HepG2 (cell line): ENCODE data around the gene SRRT. TPM values are rescaled to one million over a fixed set of nuclear protein-coding genes. Genes with fewer than 3 reads are reported as not detected.

ENCODE experiments used
- ATAC-seq: fragments of 200-7000 bp; cut with Tn5 transposase; 3 replicates; pipeline ENCODE4 v1.9.1; 2020; ENCODE audit warnings: mild to moderate bottlenecking, moderate library complexity
- BruUV-seq: library from RNA; stranded (reverse); fragments of 400-500 nt; replicated peaks from 2 replicates; lab custom pipeline; 2021; lab: Mats Ljungman, UMichigan
- CTCF ChIA-PET: fragments of 300-600 bp; formaldehyde crosslinking; extraction: SDS; loops from one replicate; lab custom pipeline; 2021; ENCODE audit warnings: low total read pairs, inconsistent platforms, low intra/inter-chr PET ratio; lab: Yijun Ruan, JAX
- POLR2A ChIA-PET: fragments of 350-600 bp; sonication (Branson Sonifier 250); formaldehyde crosslinking; loops from one replicate; lab custom pipeline; 2020; ENCODE audit warnings: antibody characterized with exemption, inconsistent platforms; lab: Yijun Ruan, JAX
- DNase-seq: peaks from one replicate; pipeline ENCODE4 v3.0.0-alpha.2; 2015; ENCODE audit warnings: low spot score
- FAIRE-seq: peaks from 3 replicates; lab custom pipeline; 2011; peaks lifted over from hg19 to GRCh38; lab: Jason Lieb, UNC
- H2AFZ ChIP-seq: one replicate; pipeline ENCODE4 v1.6.1; 2011; ENCODE audit warnings: low read length, inconsistent platforms
- H3K27ac ChIP-seq: fragments of 300-600 bp; 3 replicates; pipeline ENCODE4 v1.8.0; 2011; ENCODE audit warnings: mixed run types, mild to moderate bottlenecking, mixed read lengths, low read length, inconsistent platforms; ENCODE audit not compliant: insufficient read depth; ENCODE audit errors: extremely low read length
- H3K27me3 ChIP-seq, 2 experiments: fragments of 200-600 bp in 1 of 2; 2 replicates in 1 of 2; 3 replicates in 1 of 2; pipeline versions ENCODE4 v1.6.0 to v1.8.0; 2011; ENCODE audit warnings: low read length in 2 of 2, mild to moderate bottlenecking in 2 of 2, moderate library complexity in 2 of 2, inconsistent platforms in 1 of 2; ENCODE audit not compliant: insufficient read depth in 2 of 2, control insufficient read depth in 1 of 2
- H3K36me3 ChIP-seq, 2 experiments: fragments of 200-600 bp in 1 of 2; replicated peaks in 1 of 2; 2 replicates in 1 of 2; 3 replicates in 1 of 2; pipeline versions ENCODE4 v1.5.1 to v1.8.0; 2011; ENCODE audit warnings: low read length in 2 of 2, inconsistent platforms in 1 of 2; ENCODE audit not compliant: insufficient read depth in 2 of 2, control insufficient read depth in 1 of 2
- H3K4me1 ChIP-seq: 2 replicates; pipeline ENCODE4 v1.5.1; 2012; ENCODE audit warnings: low read length, inconsistent platforms; ENCODE audit not compliant: insufficient read depth
- H3K4me2 ChIP-seq: 2 replicates; pipeline ENCODE4 v1.6.0; 2011; ENCODE audit warnings: low read depth, low read length, inconsistent platforms
- H3K4me3 ChIP-seq, 3 experiments: fragments of 200-600 bp in 1 of 3; sonication (generic), shearing (Covaris generic) in 1 of 3; replicated peaks in 1 of 3; 2 replicates each; pipeline ENCODE4 v1.5.1; 2011 to 2016; ENCODE audit warnings: low read length in 3 of 3, inconsistent platforms in 2 of 3, low read depth in 2 of 3, mild to moderate bottlenecking in 2 of 3, control low read depth in 1 of 3, mixed read lengths in 1 of 3; ENCODE audit not compliant: insufficient read depth in 1 of 3
- H3K79me2 ChIP-seq: one replicate; pipeline ENCODE4 v1.6.1; 2011; ENCODE audit warnings: low read length, inconsistent platforms; ENCODE audit not compliant: insufficient read depth
- H3K9ac ChIP-seq: 2 replicates; pipeline ENCODE4 v1.6.0; 2011; ENCODE audit warnings: mild to moderate bottlenecking, low read depth, low read length, inconsistent platforms; ENCODE audit not compliant: insufficient read depth
- H3K9me3 ChIP-seq: 2 replicates; pipeline ENCODE4 v1.5.1; 2012; ENCODE audit warnings: mild to moderate bottlenecking, low read length
- H4K20me1 ChIP-seq: 2 replicates; pipeline ENCODE4 v1.6.0; 2011; ENCODE audit warnings: inconsistent platforms, mild to moderate bottlenecking, low read length, moderate library complexity; ENCODE audit not compliant: insufficient read depth
- ATF7-NPFF ChIP-seq: sonication (generic); formaldehyde crosslinking; IDR thresholded peaks from 2 replicates; pipeline ENCODE4 v1.8.1; 2023; ENCODE audit warnings: mild to moderate bottlenecking, low read depth, missing genetic modification reagents, moderate library complexity
- KLF16 ChIP-seq, 2 experiments: sonication (generic) in 1 of 2; formaldehyde crosslinking in 1 of 2; IDR thresholded peaks; 2 replicates each; pipeline versions ENCODE4 v1.6.1 to v1.8.0; 2016 to 2023; ENCODE audit warnings: missing genetic modification reagents in 2 of 2, missing compliant biosample characterization in 1 of 2
- PPARG ChIP-seq: conservative IDR thresholded peaks from 2 replicates; pipeline ENCODE4 v1.6.1; 2016; ENCODE audit warnings: missing biosample characterization, missing genetic modification reagents
- SMARCC2 ChIP-seq: fragments of 450-650 bp; IDR thresholded peaks from 2 replicates; pipeline ENCODE4 v1.6.1; 2017; ENCODE audit warnings: antibody characterized with exemption, mild to moderate bottlenecking
- TRIM24 ChIP-seq: sonication (generic); formaldehyde crosslinking; IDR thresholded peaks from 2 replicates; pipeline ENCODE4 v1.8.0; 2022; ENCODE audit warnings: mild to moderate bottlenecking, missing genetic modification reagents
- ZMAT3 ChIP-seq: sonication (generic); formaldehyde crosslinking; conservative IDR thresholded peaks from 2 replicates; pipeline ENCODE4 v1.7.0; 2021; ENCODE audit warnings: missing genetic modification reagents
- ZMYM3 ChIP-seq: sonication (generic); formaldehyde crosslinking; IDR thresholded peaks from 2 replicates; pipeline ENCODE4 v1.5.1; 2020; ENCODE audit warnings: mild to moderate bottlenecking, missing genetic modification reagents
- ZNF143 ChIP-seq: sonication (generic); formaldehyde crosslinking; IDR thresholded peaks from 2 replicates; pipeline ENCODE4 v1.4.0; 2020; ENCODE audit warnings: missing genetic modification reagents
- ZNF670 ChIP-seq: sonication (generic); formaldehyde crosslinking; IDR thresholded peaks from 2 replicates; pipeline ENCODE4 v1.8.0; 2022; ENCODE audit warnings: mild to moderate bottlenecking, missing genetic modification reagents, borderline replicate concordance
- ZNF839 ChIP-seq: sonication (generic); formaldehyde crosslinking; IDR thresholded peaks from 2 replicates; pipeline ENCODE4 v1.4.0; 2020; ENCODE audit warnings: missing genetic modification reagents, mild to moderate bottlenecking, borderline replicate concordance
- ZNF879 ChIP-seq: sonication (generic); formaldehyde crosslinking; IDR thresholded peaks from 2 replicates; pipeline ENCODE4 v1.8.1; 2023; ENCODE audit warnings: missing genetic modification reagents
- ZZZ3 ChIP-seq: sonication (generic); formaldehyde crosslinking; IDR thresholded peaks from 2 replicates; pipeline ENCODE4 v1.4.0; 2020; ENCODE audit warnings: missing genetic modification reagents, mild to moderate bottlenecking, borderline replicate concordance
- WGBS: methylation state at CpG from one replicate; pipeline ENCODE4 v1.1.6; 2017; ENCODE audit warnings: low lambda C conversion rate; 5-methylcytosine and 5-hydroxymethylcytosine counted together
- in situ Hi-C: cut with HindIII; loops from 2 replicates; pipeline ENCODE4 v1.10.0; 2017; ENCODE audit warnings: low pct_unique_long_range_greater_than_20kb; ENCODE audit not compliant: extremely low pct_ligation_motif_present
- intact Hi-C: fragments of 100-400 bp; cut with micrococcal nuclease; formaldehyde crosslinking; loops from one replicate; pipeline ENCODE4 v1.10.0; 2022; ENCODE audit not compliant: unreplicated experiment
- polyA plus RNA-seq, 8 experiments: library from polyadenylated mRNA; depleted of rRNA in 3 of 8; stranded (reverse) in 7 of 8; unstranded in 1 of 8; fragments of >200 nt; fragmentation: Illumina TruSeq in 4 of 8; extraction: Trizol in 4 of 8; gene quantifications; 2 replicates each; pipeline versions ENCODE4 v1.2.1 to v1.2.3, GENCODE V29; 2011 to 2016; ENCODE audit warnings: low read depth in 4 of 8, missing spikeins in 1 of 8, mixed read lengths in 1 of 8; ENCODE audit not compliant: insufficient read depth in 1 of 8
- total RNA-seq, 5 experiments: library from RNA; depleted of rRNA; stranded (reverse); fragments of >200 nt; fragmentation: Illumina TruSeq; extraction: Trizol; gene quantifications; 2 replicates each; pipeline ENCODE4 v1.2.3, GENCODE V29; 2016; ENCODE audit warnings: low read depth in 1 of 5
- TF ChIP-seq, protein P1 (sequence below): sonication (generic); formaldehyde crosslinking; IDR thresholded peaks from 2 replicates; pipeline ENCODE4 v1.8.1; 2023; ENCODE audit warnings: mild to moderate bottlenecking, moderate library complexity, missing genetic modification reagents
- TF ChIP-seq, protein P2 (sequence below), 2 experiments: fragments of 450-650 bp in 1 of 2; sonication (generic) in 1 of 2; formaldehyde crosslinking in 1 of 2; IDR thresholded peaks; 2 replicates each; pipeline versions ENCODE4 v1.6.1 to v1.8.0; 2016 to 2022; ENCODE audit warnings: antibody characterized with exemption in 1 of 2, mild to moderate bottlenecking in 1 of 2, missing genetic modification reagents in 1 of 2
- TF ChIP-seq, protein P3 (sequence below): IDR thresholded peaks from 2 replicates; pipeline ENCODE4 v1.6.1; 2016; ENCODE audit warnings: control low read depth

SRRT gene
- total and polyA plus RNA-seq, 2 of the 13 experiments (the other 11 are each of a cell fraction or from before 2014, with no cell fraction given) = 26.2 to 106 TPM

DNA sequence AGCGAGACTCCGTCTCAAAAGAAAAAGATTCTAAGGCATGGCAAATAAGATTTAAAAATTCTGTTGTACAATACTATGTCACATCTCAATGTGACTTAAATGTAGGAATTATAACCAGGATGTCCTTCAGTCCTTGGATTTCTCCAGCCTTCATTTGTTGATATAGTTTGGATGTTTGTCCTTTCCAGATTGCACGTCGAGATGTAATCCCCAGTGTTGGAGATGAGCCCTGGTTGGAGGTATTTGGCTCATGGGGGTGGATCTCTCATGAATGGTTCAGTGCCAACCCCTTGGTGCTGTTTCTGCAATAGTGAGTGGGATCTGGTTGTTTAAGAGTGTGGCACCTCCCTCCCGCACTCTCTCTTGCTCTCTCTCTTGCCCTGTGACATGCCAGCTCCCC is 33.6 kb downstream of the SRRT start:
- no TSS peak for BruUV-seq
- no peak overlapping the region for H3K27ac ChIP-seq
- no peak overlapping the region for H3K4me2 ChIP-seq
- H3K4me3 ChIP-seq = no peak overlapping the region
- H3K4me1 ChIP-seq = peaks cover 10% of the 10 kb centered on the region
- H3K9ac ChIP-seq = no peak overlapping the region
- H2AFZ ChIP-seq = no peak overlapping the region
- H3K27me3 ChIP-seq = no peaks in the 10 kb centered on the region
- in situ Hi-C loops (no loop called here), intact Hi-C loops (no loop called here)
- ATAC-seq (no peak), DNase-seq (no peak), FAIRE-seq (no peak)
- 67% methylated on average over 5 of the region's 5 CpGs for WGBS
- no peaks in the 10 kb centered on the region for H3K36me3 ChIP-seq
- CTCF ChIA-PET = no interaction called here
- no peaks in the 10 kb centered on the region for H3K79me2 ChIP-seq
- POLR2A ChIA-PET = no interaction called here
- H3K9me3 ChIP-seq = no peaks in the 10 kb centered on the region
- H4K20me1 ChIP-seq = no peaks in the 10 kb centered on the region
- no peak for TF ChIP-seq PPARG (CRISPR knock-in tag)
- no peak for TF ChIP-seq ATF7-NPFF (CRISPR knock-in tag)
- TF ChIP-seq ZMYM3 (CRISPR knock-in tag) = no peak
- no peak for TF ChIP-seq ZNF670 (CRISPR knock-in tag)
- TF ChIP-seq ZZZ3 (CRISPR knock-in tag) = no peak
- TF ChIP-seq, protein P1, sequence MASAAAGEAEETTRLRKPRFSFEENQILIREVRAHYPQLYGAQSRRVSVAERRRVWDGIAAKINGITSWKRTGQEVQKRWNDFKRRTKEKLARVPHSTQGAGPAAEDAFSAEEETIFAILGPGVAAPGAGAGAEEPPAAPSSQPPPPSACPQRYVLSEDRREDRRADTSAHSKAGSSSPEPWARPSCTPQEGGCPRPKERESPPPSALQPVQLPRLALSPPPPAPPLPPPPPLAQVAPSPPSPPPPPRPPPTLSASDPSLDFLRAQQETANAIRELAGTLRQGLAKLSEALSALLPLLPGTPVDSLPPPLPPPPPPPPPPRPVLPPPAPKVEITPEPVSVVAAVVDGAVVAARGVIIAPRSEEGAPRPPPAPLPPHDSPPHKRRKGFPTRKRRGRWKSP = no peak
- TF ChIP-seq, protein P2, sequence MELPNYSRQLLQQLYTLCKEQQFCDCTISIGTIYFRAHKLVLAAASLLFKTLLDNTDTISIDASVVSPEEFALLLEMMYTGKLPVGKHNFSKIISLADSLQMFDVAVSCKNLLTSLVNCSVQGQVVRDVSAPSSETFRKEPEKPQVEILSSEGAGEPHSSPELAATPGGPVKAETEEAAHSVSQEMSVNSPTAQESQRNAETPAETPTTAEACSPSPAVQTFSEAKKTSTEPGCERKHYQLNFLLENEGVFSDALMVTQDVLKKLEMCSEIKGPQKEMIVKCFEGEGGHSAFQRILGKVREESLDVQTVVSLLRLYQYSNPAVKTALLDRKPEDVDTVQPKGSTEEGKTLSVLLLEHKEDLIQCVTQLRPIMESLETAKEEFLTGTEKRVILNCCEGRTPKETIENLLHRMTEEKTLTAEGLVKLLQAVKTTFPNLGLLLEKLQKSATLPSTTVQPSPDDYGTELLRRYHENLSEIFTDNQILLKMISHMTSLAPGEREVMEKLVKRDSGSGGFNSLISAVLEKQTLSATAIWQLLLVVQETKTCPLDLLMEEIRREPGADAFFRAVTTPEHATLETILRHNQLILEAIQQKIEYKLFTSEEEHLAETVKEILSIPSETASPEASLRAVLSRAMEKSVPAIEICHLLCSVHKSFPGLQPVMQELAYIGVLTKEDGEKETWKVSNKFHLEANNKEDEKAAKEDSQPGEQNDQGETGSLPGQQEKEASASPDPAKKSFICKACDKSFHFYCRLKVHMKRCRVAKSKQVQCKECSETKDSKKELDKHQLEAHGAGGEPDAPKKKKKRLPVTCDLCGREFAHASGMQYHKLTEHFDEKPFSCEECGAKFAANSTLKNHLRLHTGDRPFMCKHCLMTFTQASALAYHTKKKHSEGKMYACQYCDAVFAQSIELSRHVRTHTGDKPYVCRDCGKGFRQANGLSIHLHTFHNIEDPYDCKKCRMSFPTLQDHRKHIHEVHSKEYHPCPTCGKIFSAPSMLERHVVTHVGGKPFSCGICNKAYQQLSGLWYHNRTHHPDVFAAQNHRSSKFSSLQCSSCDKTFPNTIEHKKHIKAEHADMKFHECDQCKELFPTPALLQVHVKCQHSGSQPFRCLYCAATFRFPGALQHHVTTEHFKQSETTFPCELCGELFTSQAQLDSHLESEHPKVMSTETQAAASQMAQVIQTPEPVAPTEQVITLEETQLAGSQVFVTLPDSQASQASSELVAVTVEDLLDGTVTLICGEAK (IDR thresholded peaks at IDR 0.05) = no peak
- TF ChIP-seq, protein P2 (CRISPR knock-in tag; IDR thresholded peaks at IDR 0.05) = no peak
- TF ChIP-seq ZNF143 = no peak
- TF ChIP-seq SMARCC2 = no peak
- no peak for TF ChIP-seq TRIM24 (CRISPR knock-in tag)
- TF ChIP-seq ZNF879 (CRISPR knock-in tag) = no peak
- TF ChIP-seq, protein P3, sequence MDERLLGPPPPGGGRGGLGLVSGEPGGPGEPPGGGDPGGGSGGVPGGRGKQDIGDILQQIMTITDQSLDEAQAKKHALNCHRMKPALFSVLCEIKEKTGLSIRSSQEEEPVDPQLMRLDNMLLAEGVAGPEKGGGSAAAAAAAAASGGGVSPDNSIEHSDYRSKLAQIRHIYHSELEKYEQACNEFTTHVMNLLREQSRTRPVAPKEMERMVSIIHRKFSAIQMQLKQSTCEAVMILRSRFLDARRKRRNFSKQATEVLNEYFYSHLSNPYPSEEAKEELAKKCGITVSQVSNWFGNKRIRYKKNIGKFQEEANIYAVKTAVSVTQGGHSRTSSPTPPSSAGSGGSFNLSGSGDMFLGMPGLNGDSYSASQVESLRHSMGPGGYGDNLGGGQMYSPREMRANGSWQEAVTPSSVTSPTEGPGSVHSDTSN (CRISPR knock-in tag) = no peak
- no peak for TF ChIP-seq KLF16 (CRISPR knock-in tag; IDR thresholded peaks at IDR 0.05)
- TF ChIP-seq ZMAT3 (CRISPR knock-in tag) = no peak
- no peak for TF ChIP-seq ZNF839 (CRISPR knock-in tag)
